Activated CD8-positive, alpha-beta T cell treated with anti-CD3 and anti-CD28 coated beads for 36 hours (primary cell): Measurements from ENCODE around the gene SSBP4. TPM values are rescaled to one million over a fixed set of nuclear protein-coding genes. Genes with fewer than 3 reads are reported as not detected.

Experiments
- ATAC-seq: fragments of 200-7000 bp; cut with Tn5 transposase; one replicate; pipeline ENCODE4 v1.10.0; 2021; ENCODE audit warnings: mild to moderate bottlenecking, moderate library complexity
- CTCF ChIA-PET: fragments of 350-600 bp; sonication (Branson Sonifier 250); formaldehyde crosslinking; loops from one replicate; lab custom pipeline; 2021; ENCODE audit warnings: antibody characterized with exemption; lab: Charles Lee
- POLR2A ChIA-PET: fragments of 350-600 bp; sonication (Branson Sonifier 250); formaldehyde crosslinking; loops from one replicate; lab custom pipeline; 2021; ENCODE audit warnings: antibody characterized with exemption; lab: Charles Lee
- DNase-seq: peaks from one replicate; pipeline ENCODE4 v3.0.0-alpha.2; 2020
- H3K27ac Mint-ChIP-seq: one replicate; pipeline ENCODE4 v1.8.0; 2021; ENCODE audit warnings: mild to moderate bottlenecking, mixed read lengths
- H3K27me3 Mint-ChIP-seq: one replicate; pipeline ENCODE4 v1.8.0; 2021; ENCODE audit warnings: mixed read lengths
- H3K36me3 Mint-ChIP-seq: one replicate; pipeline ENCODE4 v1.8.0; 2021; ENCODE audit warnings: low read depth, mixed read lengths
- H3K4me1 Mint-ChIP-seq: one replicate; pipeline ENCODE4 v1.8.0; 2021; ENCODE audit warnings: low read depth, mixed read lengths
- H3K4me3 Mint-ChIP-seq: one replicate; pipeline ENCODE4 v1.8.0; 2021; ENCODE audit warnings: mild to moderate bottlenecking, moderate library complexity, mixed read lengths
- H3K9me3 Mint-ChIP-seq: one replicate; pipeline ENCODE4 v1.8.0; 2021; ENCODE audit warnings: mixed read lengths
- CTCF ChIP-seq: fragments of 200-600 bp; IDR thresholded peaks from one replicate; pipeline ENCODE4 v1.8.0; 2022; ENCODE audit warnings: antibody characterized with exemption, mild to moderate bottlenecking
- intact Hi-C: fragments of 100-400 bp; cut with micrococcal nuclease; formaldehyde crosslinking; loops from one replicate; pipeline ENCODE4 v1.10.0; 2022
- total RNA-seq, 2 experiments: library from RNA; stranded (reverse); gene quantifications; one replicate each; pipeline ENCODE4 v1.2.3, GENCODE V29; 2021

Gene SSBP4
- total RNA-seq, 2 experiments from 2014 or later, result 98.2 to 102 TPM

- peaks cover 17% of the 10 kb centered on the region for H3K4me1 Mint-ChIP-seq
- POLR2A ChIA-PET, result interaction anchor here (2.3 to 6.8 kb wide), 2 partner anchors 8 to 15 kb away, joined by 6 to 81 read pairs; partner anchors contain the start of gene SSBP4
- no peaks in the 10 kb centered on the region for H3K27me3 Mint-ChIP-seq
- H3K4me3 Mint-ChIP-seq, result no peak overlapping the region
- intact Hi-C loops, result no loop called here
- ATAC-seq, result no peak
- no peak overlapping the region for H3K27ac Mint-ChIP-seq
- H3K9me3 Mint-ChIP-seq, result no peaks in the 10 kb centered on the region
- H3K36me3 Mint-ChIP-seq, result peaks cover 16% of the 10 kb centered on the region
- TF ChIP-seq CTCF, result no peak
- no peak for DNase-seq
- CTCF ChIA-PET, result interaction anchor here (1.0 to 1.6 kb wide), 3 partner anchors 14 to 17 kb away, joined by 3 to 4 read pairs (median 4); no protein-coding TSS in a partner anchor
These were observed 16.1 kb downstream of the SSBP4 start for GRCh38 chr19:18435178-18435841.

- Mint-ChIP-seq H3K4me1 (peaks cover 16% of the 10 kb centered on the region), H3K36me3 (peaks cover 16% of the 10 kb centered on the region), H3K27me3 (no peaks in the 10 kb centered on the region), H3K4me3 (peak overlapping the region; percentile 72), H3K27ac (peak overlapping the region; percentile 25), H3K9me3 (no peaks in the 10 kb centered on the region)
- ATAC-seq (no peak), DNase-seq (no peak)
- POLR2A ChIA-PET, result interaction anchor here (2.3 to 6.8 kb wide), 2 partner anchors 9 to 16 kb away, joined by 6 to 81 read pairs; partner anchors contain the start of gene SSBP4
- TF ChIP-seq CTCF, result no peak
- CTCF ChIA-PET, result interaction anchor here (1.6 kb wide), 1 partner anchor 16 kb away, joined by 4 read pairs; no protein-coding TSS in a partner anchor
- intact Hi-C loops, result no loop called here
These were observed 16.9 kb downstream of the SSBP4 start for GRCh38 chr19:18435842-18436670.

GRCh38 chr19:18436671-18437490 is 17.7 kb downstream of the SSBP4 start:
- Mint-ChIP-seq H3K9me3 (no peaks in the 10 kb centered on the region), H3K27me3 (no peaks in the 10 kb centered on the region), H3K4me1 (peaks cover 23% of the 10 kb centered on the region), H3K4me3 (peak overlapping the region; percentile 72), H3K27ac (peak overlapping the region; percentile 25), H3K36me3 (peaks cover 16% of the 10 kb centered on the region)
- DNase-seq (peak; percentile 93), ATAC-seq (peak; percentile 84)
- intact Hi-C loops, result no loop called here
- ChIA-PET CTCF (interaction anchor here (0.7 kb wide), 1 partner anchor 14 kb away, joined by 3 read pairs; no protein-coding TSS in a partner anchor), POLR2A (interaction anchor here (0.6 to 6.8 kb wide), 3 partner anchors 10 to 136 kb away, joined by 3 to 81 read pairs (median 6); partner anchors contain the start of gene SSBP4)
- TF ChIP-seq CTCF, result no peak

- H3K9me3 Mint-ChIP-seq, result peaks cover 3% of the 10 kb centered on the region
- DNase-seq (peak; percentile 70), ATAC-seq (peak; percentile 34)
- no peak for TF ChIP-seq CTCF
- H3K27ac Mint-ChIP-seq, result no peak within 1 kb of the TSS
- peak within 1 kb of the TSS; percentile 72 for H3K4me3 Mint-ChIP-seq
- H3K27me3 Mint-ChIP-seq, result no peaks in the 10 kb centered on the region
- intact Hi-C loops, result no loop called here
- peaks cover 20% of the 10 kb centered on the region for H3K36me3 Mint-ChIP-seq
- POLR2A ChIA-PET, result interaction anchor here (0.6 to 6.8 kb wide), 3 partner anchors 11 to 135 kb away, joined by 3 to 81 read pairs (median 6); partner anchors contain the start of gene SSBP4
- CTCF ChIA-PET, result interaction anchor here (0.7 to 3.4 kb wide), 2 partner anchors 13 kb away, joined by 3 to 23 read pairs; no protein-coding TSS in a partner anchor
- H3K4me1 Mint-ChIP-seq, result peaks cover 27% of the 10 kb centered on the region
These were observed 18.5 kb downstream of the SSBP4 start, which contains the start of gene ISYNA1 for GRCh38 chr19:18437491-18438330. Gene ISYNA1 (minus strand): TSS chr19:18438133. CDS start chr19:18437979, 154 bp downstream.
